Smooth muscle cell (in vitro differentiated cells): Measurements from ENCODE around the gene SERPINE2. TPM values are rescaled to one million over a fixed set of nuclear protein-coding genes. Genes with fewer than 3 reads are reported as not detected.
A peak's percentile ranks its signal among the peaks of the same experiment; 100 is the strongest.

Experiments used
- DNase-seq: peaks from one replicate; lab custom pipeline; 2025; ENCODE audit not compliant: unreplicated experiment; lab: John Stamatoyannopoulos, UW
- H2AFZ ChIP-seq: fragments of 200-600 bp; sonication (generic); 2 replicates; pipeline ENCODE4 v1.6.0; 2016; ENCODE audit warnings: antibody characterized with exemption, low read depth, mild to moderate bottlenecking
- H3F3A ChIP-seq: fragments of 200-600 bp; sonication (generic); 2 replicates; pipeline ENCODE4 v1.6.0; 2017; ENCODE audit warnings: antibody characterized with exemption, low read depth
- H3K27ac ChIP-seq: fragments of 200-600 bp; sonication (generic); 2 replicates; pipeline ENCODE4 v1.5.1; 2016; ENCODE audit warnings: low read depth, mild to moderate bottlenecking
- H3K27me3 ChIP-seq: fragments of 200-600 bp; sonication (generic); 2 replicates; pipeline ENCODE4 v1.6.1; 2016; ENCODE audit warnings: low read depth, mild to moderate bottlenecking
- H3K36me3 ChIP-seq: fragments of 200-600 bp; sonication (generic); 2 replicates; pipeline ENCODE4 v1.5.1; 2016; ENCODE audit warnings: low read depth
- H3K4me1 ChIP-seq: fragments of 200-600 bp; sonication (generic); 2 replicates; pipeline ENCODE4 v1.5.1; 2016; ENCODE audit warnings: low read depth
- H3K4me2 ChIP-seq: fragments of 200-600 bp; sonication (generic); 2 replicates; pipeline ENCODE4 v1.6.0; 2016; ENCODE audit warnings: mild to moderate bottlenecking
- H3K4me3 ChIP-seq: fragments of 200-600 bp; sonication (generic); 2 replicates; pipeline ENCODE4 v1.5.1; 2016; ENCODE audit warnings: mild to moderate bottlenecking
- H3K79me2 ChIP-seq: fragments of 200-600 bp; sonication (generic); 2 replicates; pipeline ENCODE4 v1.6.0; 2016; ENCODE audit warnings: low read depth, mild to moderate bottlenecking
- H3K9ac ChIP-seq: fragments of 200-600 bp; sonication (generic); 2 replicates; pipeline ENCODE4 v1.6.0; 2016; ENCODE audit warnings: low read depth
- H3K9me3 ChIP-seq: fragments of 200-600 bp; sonication (generic); replicated peaks from 2 replicates; pipeline ENCODE4 v1.5.1; 2016; ENCODE audit warnings: low read depth
- H4K20me1 ChIP-seq: fragments of 200-600 bp; sonication (generic); 2 replicates; pipeline ENCODE4 v1.6.0; 2016; ENCODE audit warnings: low read depth
- CTCF ChIP-seq: fragments of 200-600 bp; sonication (generic); IDR thresholded peaks from 2 replicates; pipeline ENCODE4 v1.5.1; 2017; ENCODE audit warnings: borderline replicate concordance, mild to moderate bottlenecking, antibody characterized with exemption; ENCODE audit not compliant: insufficient read depth, poor library complexity, severe bottlenecking
- WGBS: methylation state at CpG from one replicate; pipeline ENCODE4 v1.1.7; 2016; ENCODE audit warnings: low lambda C conversion rate; 5-methylcytosine and 5-hydroxymethylcytosine counted together
- polyA plus RNA-seq: library from polyadenylated mRNA; unstranded; fragments of >200 nt; fragmentation: Nextera tagmentation; extraction: Ambion mirVana; gene quantifications from 2 replicates; pipeline ENCODE4 v1.2.1, GENCODE V29; 2016
- total RNA-seq: library from RNA; depleted of rRNA; stranded (reverse); fragments of >200 nt; gene quantifications from 2 replicates; pipeline ENCODE4 v1.2.3, GENCODE V29; 2014

SERPINE2 gene
- total and polyA plus RNA-seq, 2 experiments from 2014 or later = 2,183 to 3,094 TPM

- 64% methylated on average over 8 of the region's 8 CpGs for WGBS
- Histone ChIP-seq H3K9ac (no peak overlapping the region), H3K4me3 (no peak overlapping the region), H2AFZ (no peak overlapping the region), H3K79me2 (peaks cover under 1% of the 10 kb centered on the region), H4K20me1 (peaks cover 8% of the 10 kb centered on the region), H3K4me1 (peaks cover 5% of the 10 kb centered on the region), H3K4me2 (no peak overlapping the region), H3K27ac (peak overlapping the region; percentile 82), H3F3A (peaks cover 35% of the 10 kb centered on the region), H3K9me3 (no peaks in the 10 kb centered on the region), H3K27me3 (no peaks in the 10 kb centered on the region), H3K36me3 (peaks cover 11% of the 10 kb centered on the region)
- no peak for DNase-seq
- TF ChIP-seq CTCF = peak; percentile 96
These were observed 68.5 kb downstream of the SERPINE2 start for GRCh38 chr2:223970343-223971128.

- H3K36me3 ChIP-seq = peaks cover 11% of the 10 kb centered on the region
- peaks cover 29% of the 10 kb centered on the region for H3F3A ChIP-seq
- no peak overlapping the region for H2AFZ ChIP-seq
- peaks cover 8% of the 10 kb centered on the region for H4K20me1 ChIP-seq
- no peak for DNase-seq
- H3K27me3 ChIP-seq = no peaks in the 10 kb centered on the region
- TF ChIP-seq CTCF = no peak
- H3K79me2 ChIP-seq = peaks cover 7% of the 10 kb centered on the region
- no peak overlapping the region for H3K4me3 ChIP-seq
- H3K4me2 ChIP-seq = no peak overlapping the region
- H3K9me3 ChIP-seq = no peaks in the 10 kb centered on the region
- 39% methylated on average over 1 of the region's 1 CpG for WGBS
- H3K27ac ChIP-seq = peak overlapping the region; percentile 82
- H3K4me1 ChIP-seq = peaks cover 5% of the 10 kb centered on the region
- no peak overlapping the region for H3K9ac ChIP-seq
These were observed 69.2 kb downstream of the SERPINE2 start for GRCh38 chr2:223969856-223970255.

- no peaks in the 10 kb centered on the region for H3K9me3 ChIP-seq
- H3F3A ChIP-seq = peaks cover 26% of the 10 kb centered on the region
- H3K36me3 ChIP-seq = peaks cover 12% of the 10 kb centered on the region
- no peak for DNase-seq
- no peak overlapping the region for H2AFZ ChIP-seq
- no peak for TF ChIP-seq CTCF
- peaks cover 8% of the 10 kb centered on the region for H4K20me1 ChIP-seq
- no peak overlapping the region for H3K9ac ChIP-seq
- no peaks in the 10 kb centered on the region for H3K27me3 ChIP-seq
- peak overlapping the region; percentile 82 for H3K27ac ChIP-seq
- H3K4me1 ChIP-seq = peaks cover 5% of the 10 kb centered on the region
- no peak overlapping the region for H3K4me3 ChIP-seq
- H3K4me2 ChIP-seq = no peak overlapping the region
- peaks cover 11% of the 10 kb centered on the region for H3K79me2 ChIP-seq
- 10% methylated on average over 2 of the region's 3 CpGs for WGBS
These were observed 69.8 kb downstream of the SERPINE2 start for GRCh38 chr2:223969315-223969714.

- peak overlapping the region; percentile 33 for H3K4me2 ChIP-seq
- WGBS = 52% methylated on average over 2 of the region's 2 CpGs
These were observed 71.1 kb downstream of the SERPINE2 start for GRCh38 chr2:223967981-223968380.

More at GRCh38 chr2:223967981-223968380, 71.1 kb downstream of the SERPINE2 start:
- Histone ChIP-seq H3K9ac (no peak overlapping the region), H3K27me3 (no peaks in the 10 kb centered on the region), H3F3A (peaks cover 22% of the 10 kb centered on the region), H3K27ac (peak overlapping the region; percentile 3), H3K4me1 (peaks cover 5% of the 10 kb centered on the region), H2AFZ (no peak overlapping the region), H4K20me1 (peaks cover 18% of the 10 kb centered on the region), H3K4me3 (no peak overlapping the region), H3K9me3 (no peaks in the 10 kb centered on the region), H3K79me2 (peaks cover 20% of the 10 kb centered on the region), H3K36me3 (peaks cover 16% of the 10 kb centered on the region)
- no peak for TF ChIP-seq CTCF
- no peak for DNase-seq
